Islet of Langerhans (tissue), 1 donor: ENCODE data around the gene USP24.
"Not testable (repeated sequence)": the region's sequence is repeated elsewhere in the genome, so short reads cannot be mapped to it uniquely, and the experiment has no call there.

Experiments
- FAIRE-seq: peaks from one replicate; lab custom pipeline; 2011; peaks lifted over from hg19 to GRCh38; lab: Jason Lieb, UNC

Gene USP24

DNA sequence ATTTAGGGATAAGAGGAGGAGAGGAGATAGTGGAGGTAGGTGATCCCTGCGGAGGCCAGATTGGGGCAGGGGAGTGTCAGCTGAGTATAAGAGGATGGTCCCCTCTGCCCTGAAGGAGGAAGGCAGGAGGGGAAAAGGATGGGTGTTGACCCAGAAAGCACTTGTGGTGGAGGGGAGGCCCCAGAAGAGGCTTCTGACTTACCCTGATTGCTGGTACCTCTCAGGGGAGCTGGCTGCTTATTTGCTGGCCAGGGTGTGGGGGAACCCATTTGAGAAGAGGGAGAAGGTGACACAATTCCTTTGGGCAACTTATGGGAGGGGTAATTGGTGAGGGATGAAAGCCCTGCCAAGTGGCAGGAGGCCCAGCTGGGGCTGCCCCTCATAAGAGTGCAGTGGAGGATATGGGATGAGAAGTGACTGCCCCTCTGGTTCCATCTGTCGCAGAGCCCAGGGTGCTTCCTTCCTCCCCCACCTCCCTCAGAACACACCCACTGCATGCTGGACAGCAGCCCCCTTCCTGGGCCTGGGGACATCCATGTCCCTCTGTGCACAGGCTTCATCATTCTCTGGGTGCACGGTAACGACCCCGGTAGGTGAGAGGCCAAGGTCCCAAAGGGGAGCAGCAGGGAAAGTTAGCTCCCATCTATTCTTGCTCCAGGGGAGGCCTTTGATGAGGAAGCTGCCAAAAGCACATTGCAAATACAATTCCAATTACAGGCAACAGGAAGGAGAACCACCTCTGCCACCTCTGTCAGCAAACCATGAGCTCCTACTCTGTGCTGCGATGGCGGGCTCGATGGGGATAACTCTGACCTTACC, 177.2 kb downstream of the USP24 start:
- FAIRE-seq = no peak

DNA sequence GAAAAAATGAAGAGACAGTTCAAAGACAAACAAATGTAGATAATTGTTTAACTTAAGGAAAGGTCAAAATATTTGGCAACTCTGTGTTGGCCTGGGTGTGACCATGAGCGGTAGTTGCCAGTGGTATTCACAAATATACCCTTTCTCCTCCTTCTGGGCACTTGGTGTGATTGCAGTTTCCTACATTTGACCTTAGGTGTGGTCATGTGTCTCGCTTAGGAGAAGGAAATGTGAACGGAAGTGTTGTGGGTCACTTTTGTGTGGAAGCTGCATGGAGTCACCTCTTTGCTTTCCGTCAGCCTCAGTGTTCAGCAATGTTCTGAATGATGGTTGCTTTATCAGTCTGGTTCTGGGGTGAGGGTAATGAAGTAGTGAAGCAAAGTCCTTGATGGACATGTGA, 179.3 kb downstream of the USP24 start:
- no peak for FAIRE-seq

DNA sequence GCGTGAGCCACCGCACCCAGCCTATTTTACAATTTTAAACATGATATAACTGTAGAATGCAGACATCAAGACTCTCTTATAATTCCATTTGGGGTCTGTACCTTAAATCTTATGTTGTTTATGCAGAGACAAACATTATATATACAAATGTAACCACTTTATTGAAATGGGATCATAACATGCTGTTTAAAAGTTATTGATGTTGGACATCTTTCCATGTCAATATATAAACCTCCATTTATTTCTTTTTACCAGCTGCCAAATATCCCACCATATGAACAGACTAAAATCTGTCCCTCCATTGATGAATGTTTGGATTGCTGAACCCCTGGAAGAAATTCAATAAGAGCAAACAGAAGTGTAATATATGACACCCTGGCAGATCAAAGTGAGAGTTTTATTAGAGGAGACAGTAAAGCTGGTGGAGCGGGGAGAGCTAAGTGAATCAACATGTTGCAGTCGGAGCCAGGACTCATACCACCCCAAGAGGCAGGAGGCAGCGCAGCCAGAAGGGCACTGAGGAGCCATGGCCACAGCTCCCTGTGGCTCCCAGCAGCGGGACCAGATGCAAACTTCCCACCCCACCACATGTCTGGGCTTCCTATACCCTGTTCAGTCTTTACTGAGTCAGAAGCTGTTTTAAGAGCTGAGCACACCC, 180.6 kb downstream of the USP24 start:
- no peak for FAIRE-seq

- no peak for FAIRE-seq
These were observed 181.9 kb downstream of the USP24 start for GRCh38 chr1:55033265-55033614.

DNA sequence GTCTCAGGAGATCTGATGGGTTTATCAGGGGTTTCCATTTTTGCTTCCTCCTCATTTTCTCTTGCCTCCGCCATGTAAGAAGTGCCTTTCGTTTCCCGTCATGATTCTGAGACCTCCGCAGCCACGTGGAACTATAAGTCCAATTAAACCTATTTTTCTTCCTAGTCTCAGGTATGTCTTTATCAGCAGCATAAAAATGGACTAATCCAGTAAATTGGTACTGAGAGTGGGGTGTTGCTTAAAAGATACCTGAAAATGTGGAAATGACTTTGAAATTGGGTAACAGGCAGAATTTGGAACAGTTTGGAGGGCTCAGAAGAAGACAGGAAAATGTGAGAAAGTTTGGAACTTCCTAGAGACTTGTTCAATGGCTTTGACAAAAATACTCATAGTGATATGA, 184.1 kb downstream of the USP24 start:
- not testable (repeated sequence) for FAIRE-seq

DNA sequence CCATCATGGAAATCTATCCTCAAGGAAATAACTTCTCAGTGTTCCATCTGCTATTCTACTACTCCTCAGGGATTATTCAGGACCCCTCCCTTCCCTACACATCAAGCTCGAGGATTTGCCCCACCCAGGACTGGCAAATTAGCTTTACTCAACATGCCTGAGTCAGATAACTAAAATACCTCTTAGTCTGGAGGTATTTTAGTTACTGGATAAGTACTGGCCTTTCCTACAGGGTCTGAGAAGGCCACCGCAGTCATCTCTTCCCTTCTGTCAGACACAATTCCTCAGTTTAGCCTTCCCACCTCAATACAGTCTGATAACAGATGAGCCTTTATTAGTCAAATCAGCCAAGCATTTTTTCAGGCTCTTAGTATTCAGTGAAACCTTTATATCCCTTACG, 188.5 kb downstream of the USP24 start:
- not testable (repeated sequence) for FAIRE-seq

DNA sequence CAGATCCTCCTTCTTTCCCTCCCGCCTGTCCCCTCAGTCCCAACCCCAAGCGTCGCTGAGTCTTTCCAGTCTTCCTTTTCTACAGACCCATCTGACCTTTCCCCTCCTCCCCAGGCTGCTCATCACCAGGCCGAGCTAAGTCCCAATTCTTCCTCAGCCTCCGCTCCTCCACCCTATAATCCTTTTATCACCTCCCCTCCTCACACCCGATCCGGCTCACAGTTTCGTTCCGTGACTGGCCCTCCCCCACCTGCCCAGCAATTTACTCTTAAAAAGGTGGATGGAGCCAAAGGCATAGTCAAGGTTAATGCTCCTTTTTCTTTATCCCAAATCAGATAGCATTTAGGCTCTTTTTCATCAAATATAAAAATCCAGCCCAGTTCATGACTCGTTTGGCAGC, 191.0 kb downstream of the USP24 start:
- not testable (repeated sequence) for FAIRE-seq

DNA sequence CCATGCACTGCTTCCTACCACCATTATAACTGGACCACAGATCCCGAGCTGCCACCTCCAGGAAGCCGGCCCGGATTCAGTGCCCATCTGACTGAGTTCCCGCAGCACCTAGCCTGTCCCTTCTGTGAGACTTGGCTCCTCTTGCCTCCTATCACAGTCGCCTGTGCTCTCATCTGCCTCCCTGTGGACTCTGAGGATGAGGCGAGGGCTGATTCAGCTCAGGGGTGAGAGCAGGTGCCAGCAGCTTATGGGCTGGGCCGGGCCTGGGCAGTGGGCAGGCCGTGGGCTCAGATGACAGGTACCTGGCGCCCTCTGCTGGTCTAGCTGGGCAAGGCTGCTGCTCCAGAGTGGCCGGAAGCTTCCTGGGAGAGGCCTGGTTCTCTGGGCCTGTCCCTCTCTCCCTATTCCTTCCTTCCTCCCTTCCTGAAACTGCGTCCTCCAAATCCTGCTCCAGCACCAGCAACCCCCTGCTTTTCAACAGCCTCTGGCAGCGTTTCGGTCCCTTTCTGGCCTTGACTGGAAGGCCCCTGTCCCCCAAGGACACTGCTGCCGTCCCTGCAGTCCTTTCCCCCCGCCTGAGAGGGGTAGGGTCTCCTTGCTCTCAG, 193.1 kb downstream of the USP24 start:
- no peak for FAIRE-seq

DNA sequence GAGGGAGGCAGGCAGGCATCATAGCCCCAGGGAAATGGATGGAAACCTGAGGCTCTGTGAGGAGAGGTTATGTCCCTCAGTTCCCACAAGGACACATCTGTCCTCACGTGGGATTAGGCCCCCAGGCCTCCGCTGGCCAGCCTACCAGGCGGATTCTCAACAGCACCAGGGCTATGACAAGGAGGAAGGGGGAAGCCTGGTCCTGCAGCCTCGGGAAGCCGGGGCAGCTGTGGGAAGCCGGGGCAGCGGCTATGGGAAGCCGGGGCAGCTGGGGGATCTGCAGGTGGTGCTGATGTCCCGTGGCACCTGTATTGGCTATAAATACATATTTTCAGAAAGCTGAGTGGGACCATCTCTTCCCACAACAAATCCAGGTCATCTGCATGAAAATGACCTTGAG, 196.8 kb downstream of the USP24 start:
- FAIRE-seq = no peak
